OCI-LY1 (cell line): ENCODE measurements around the gene TSPAN10.

ENCODE experiments used
- H2AFZ ChIP-seq: fragments of 200-600 bp; sonication (generic), shearing (Covaris generic); 2 replicates; pipeline ENCODE4 v1.6.0; 2014; ENCODE audit warnings: antibody characterized with exemption, mild to moderate bottlenecking, low read length
- H3F3A ChIP-seq: fragments of 200-600 bp; sonication (generic), shearing (Covaris generic); 2 replicates; pipeline ENCODE4 v1.6.0; 2014; ENCODE audit warnings: mild to moderate bottlenecking, antibody characterized with exemption, low read length, moderate library complexity; ENCODE audit not compliant: insufficient read depth
- H3K27ac ChIP-seq: fragments of 200-600 bp; sonication (generic); 2 replicates; pipeline ENCODE4 v1.5.1; 2014; ENCODE audit warnings: low read length, mixed run types, mild to moderate bottlenecking, low read depth; ENCODE audit not compliant: poor library complexity, severe bottlenecking
- H3K27me3 ChIP-seq: fragments of 200-600 bp; sonication (generic); 2 replicates; pipeline ENCODE4 v1.6.0; 2014; ENCODE audit warnings: antibody characterized with exemption, mild to moderate bottlenecking, low read length, moderate library complexity; ENCODE audit not compliant: insufficient read depth
- H3K36me3 ChIP-seq: fragments of 200-600 bp; sonication (generic); 2 replicates; pipeline ENCODE4 v1.6.1; 2014; ENCODE audit warnings: mild to moderate bottlenecking, antibody characterized with exemption, low read length, moderate library complexity, mixed read lengths; ENCODE audit not compliant: insufficient read depth
- H3K4me1 ChIP-seq: fragments of 200-600 bp; sonication (generic); 2 replicates; pipeline ENCODE4 v1.5.1; 2014; ENCODE audit warnings: mild to moderate bottlenecking, low read length, moderate library complexity; ENCODE audit not compliant: insufficient read depth, severe bottlenecking
- H3K4me2 ChIP-seq: fragments of 200-600 bp; sonication (generic), shearing (Covaris generic); 2 replicates; pipeline ENCODE4 v1.6.1; 2014; ENCODE audit warnings: low read length
- H3K4me3 ChIP-seq: fragments of 200-600 bp; sonication (generic); 2 replicates; pipeline ENCODE4 v1.5.1; 2014; ENCODE audit warnings: low read length, low read depth, mild to moderate bottlenecking, mixed read lengths; ENCODE audit not compliant: poor library complexity, severe bottlenecking
- H3K79me2 ChIP-seq: fragments of 200-600 bp; shearing (Covaris generic); 2 replicates; pipeline ENCODE4 v1.6.1; 2016; ENCODE audit warnings: mixed run types, low read length, mixed read lengths; ENCODE audit not compliant: insufficient read depth
- H3K9ac ChIP-seq: fragments of 200-600 bp; sonication (generic), shearing (Covaris generic); 2 replicates; pipeline ENCODE4 v1.6.1; 2014; ENCODE audit warnings: mild to moderate bottlenecking, low read length, mixed read lengths
- H3K9me2 ChIP-seq: fragments of 200-600 bp; sonication (generic), shearing (Covaris generic); 2 replicates; pipeline ENCODE4 v1.6.1; 2014; ENCODE audit warnings: low read depth, mild to moderate bottlenecking, low read length, mixed read lengths
- H3K9me3 ChIP-seq: fragments of 200-600 bp; shearing (Covaris generic); 2 replicates; pipeline ENCODE4 v1.6.1; 2014; ENCODE audit warnings: low read length, mixed read lengths
- H4K20me1 ChIP-seq: fragments of 200-600 bp; sonication (generic), shearing (Covaris generic); 2 replicates; pipeline ENCODE4 v1.6.0; 2016; ENCODE audit warnings: mild to moderate bottlenecking, low read length; ENCODE audit not compliant: insufficient read depth
- CTCF ChIP-seq: fragments of 200-600 bp; sonication (generic), shearing (Covaris generic); IDR thresholded peaks from 2 replicates; pipeline ENCODE4 v1.5.1; 2017; ENCODE audit warnings: mild to moderate bottlenecking, antibody characterized with exemption, low read length, moderate library complexity, mixed read lengths

The TSPAN10 gene

DNA sequence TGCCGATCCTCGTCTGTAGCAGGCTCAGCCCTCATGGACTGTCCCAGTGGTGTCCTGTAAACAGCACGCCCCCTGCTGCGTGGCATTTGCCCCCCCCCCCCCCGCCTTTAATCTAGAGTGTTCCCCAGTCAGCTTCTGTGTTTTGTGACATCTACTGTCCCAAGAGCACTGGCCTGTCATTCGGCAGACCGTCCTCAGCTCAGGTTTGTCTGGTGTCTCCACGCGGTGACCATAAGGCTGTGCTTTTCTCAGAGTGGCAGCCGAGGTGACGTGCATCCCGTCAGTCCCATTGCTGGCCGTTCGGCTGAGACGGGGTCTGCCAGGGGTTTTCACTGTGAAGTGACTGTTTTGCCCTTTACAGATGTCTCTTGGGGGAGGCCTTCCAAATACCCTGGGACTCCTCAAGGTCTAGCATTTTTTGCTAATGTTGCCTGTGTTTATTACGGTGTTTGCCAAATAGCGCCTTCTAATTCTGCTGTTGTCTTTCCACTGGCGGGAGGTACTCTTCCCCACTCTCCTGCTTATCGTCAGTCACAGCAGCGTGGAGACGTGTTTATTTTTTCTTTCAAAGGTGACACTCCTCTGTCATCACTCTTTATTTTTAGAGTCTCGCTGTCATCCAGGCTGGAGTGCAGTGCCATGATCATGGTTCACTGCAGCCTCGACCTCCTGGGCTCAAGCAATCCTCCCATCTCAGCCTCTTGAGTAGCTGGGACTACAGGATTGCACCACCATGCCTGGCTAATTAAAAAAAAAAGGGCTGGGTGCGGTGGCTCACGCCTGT lies 60.5 kb downstream of the TSPAN10 start:
- no peak for TF ChIP-seq CTCF
- peaks cover 90% of the 10 kb centered on the region for H3K36me3 ChIP-seq

More for the DNA sequence above, 60.5 kb downstream of the TSPAN10 start:
- Histone ChIP-seq H3K4me1 (peaks cover 20% of the 10 kb centered on the region), H2AFZ (no peak overlapping the region), H3K79me2 (peaks cover 15% of the 10 kb centered on the region), H3K9me3 (no peaks in the 10 kb centered on the region), H3K9ac (no peak overlapping the region), H3K27ac (no peak overlapping the region), H3K4me3 (no peak overlapping the region), H3K4me2 (no peak overlapping the region), H3F3A (no peaks in the 10 kb centered on the region), H4K20me1 (no peaks in the 10 kb centered on the region), H3K9me2 (no peaks in the 10 kb centered on the region), H3K27me3 (no peaks in the 10 kb centered on the region)
